ENCODE measurements around the gene FDXR.

FDXR gene

GRCh38 chr17:74848656-74849399 is 24.0 kb downstream of the FDXR start:
- no peak for TF ChIP-seq CTCF (IDR thresholded peaks at IDR 0.05; ENCODE audit: insufficient read depth, low read depth, low read length, missing control alignments)
- DNase-seq (ENCODE audit: low read depth): no peak
- H3K4me3 ChIP-seq (ENCODE audit: low read depth, low read length): no peak overlapping the region

GRCh38 chr17:74846621-74847020 is 26.2 kb downstream of the FDXR start:
- DNase-seq (ENCODE audit: low read depth): no peak
- no peak for TF ChIP-seq CTCF (IDR thresholded peaks at IDR 0.05; ENCODE audit: insufficient read depth, low read depth, low read length, missing control alignments)
- H3K4me3 ChIP-seq (ENCODE audit: low read depth, low read length): no peak overlapping the region

- DNase-seq (ENCODE audit: low read depth): no peak
- H3K4me3 ChIP-seq (ENCODE audit: low read depth, low read length): no peak overlapping the region
- TF ChIP-seq CTCF (IDR thresholded peaks at IDR 0.05; ENCODE audit: insufficient read depth, low read depth, low read length, missing control alignments): no peak
These were observed 29.5 kb downstream of the FDXR start for GRCh38 chr17:74843352-74843627.

- H3K4me3 ChIP-seq (ENCODE audit: low read depth, low read length): no peak overlapping the region
- peak; percentile 17 for TF ChIP-seq CTCF (IDR thresholded peaks at IDR 0.05; ENCODE audit: insufficient read depth, low read depth, low read length, missing control alignments)
- DNase-seq (ENCODE audit: low read depth): peak; percentile 23
These were observed 30.0 kb downstream of the FDXR start for GRCh38 chr17:74842599-74843351.

DNA sequence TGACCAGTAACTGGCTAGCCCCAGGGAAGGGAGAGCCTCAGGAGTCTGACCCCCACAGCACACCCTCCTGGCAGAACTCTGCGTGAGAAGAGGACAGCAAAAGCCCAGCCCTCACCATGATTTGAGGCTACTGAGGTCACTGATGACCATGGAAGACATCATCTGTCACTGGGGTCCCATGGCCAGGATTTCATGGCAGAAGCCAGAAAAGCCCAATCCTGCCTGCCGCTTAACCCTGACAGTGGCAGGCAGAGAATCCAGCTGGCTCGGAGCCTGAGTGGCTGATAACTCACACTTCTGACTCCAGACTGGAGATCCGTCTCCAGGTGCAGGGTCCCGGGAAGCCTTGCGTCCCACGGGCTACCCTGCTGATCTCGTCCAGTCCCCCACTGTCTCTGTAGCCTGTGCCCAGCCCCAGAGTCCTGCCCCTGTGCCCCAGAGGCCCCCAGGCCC is 30.6 kb downstream of the FDXR start:
- no peak for DNase-seq (ENCODE audit: low read depth)
- no peak for TF ChIP-seq CTCF (IDR thresholded peaks at IDR 0.05; ENCODE audit: insufficient read depth, low read depth, low read length, missing control alignments)
- no peak overlapping the region for H3K4me3 ChIP-seq (ENCODE audit: low read depth, low read length)

- no peak overlapping the region for H3K4me3 ChIP-seq (ENCODE audit: low read depth, low read length)
- TF ChIP-seq CTCF (IDR thresholded peaks at IDR 0.05; ENCODE audit: insufficient read depth, low read depth, low read length, missing control alignments): no peak
- no peak for DNase-seq (ENCODE audit: low read depth)
These were observed 31.7 kb downstream of the FDXR start for GRCh38 chr17:74840989-74841666.

Measured in GM12865 (cell line).